ENCODE measurements around the gene PKHD1.

- TF ChIP-seq CTCF (IDR thresholded peaks at IDR 0.05; ENCODE audit: low read depth, low read length) (no peak), POLR2A (IDR thresholded peaks at IDR 0.05; ENCODE audit: extremely low read depth, insufficient read length) (no peak)
These were observed 521.9 kb downstream of the PKHD1 start for GRCh38 chr6:51565472-51565871.
